ENCODE data around the gene C19orf44.
"Not testable (repeated sequence)": the region's sequence is repeated elsewhere in the genome, so short reads cannot be mapped to it uniquely, and the experiment has no call there.

The C19orf44 gene

DNA sequence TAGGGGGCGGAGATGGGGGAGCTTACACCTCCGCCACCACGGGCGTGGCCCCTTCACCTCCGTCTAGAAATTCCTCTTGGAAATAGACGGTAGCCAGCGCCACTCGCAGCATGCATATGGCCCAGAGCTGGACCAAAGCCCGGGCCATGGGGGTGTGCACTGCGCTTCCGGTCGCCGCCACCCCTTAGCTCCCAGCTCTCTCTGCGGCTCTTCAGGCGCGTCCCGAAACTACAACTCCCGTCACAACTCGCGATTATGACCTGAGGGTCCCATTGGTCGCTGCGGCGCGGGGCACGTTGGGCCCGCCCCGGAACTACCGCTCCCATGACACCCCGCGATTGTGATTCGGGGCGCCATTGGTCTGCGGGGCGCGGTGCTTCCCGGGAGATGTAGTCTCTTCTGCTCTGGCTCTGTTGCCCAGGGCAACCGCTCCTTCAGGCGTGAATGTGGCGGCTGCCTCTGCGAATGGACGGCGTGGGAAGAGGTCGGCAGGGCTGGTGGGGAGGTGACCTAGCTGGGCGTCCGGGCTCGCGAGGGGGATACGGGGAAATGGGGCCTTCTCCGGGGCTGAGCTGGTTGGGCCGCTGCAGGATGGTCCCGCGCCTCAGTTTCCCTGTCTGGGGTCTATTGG lies at the start of gene C19orf44, which contains the start of gene CALR3:
Gene C19orf44 (plus strand): TSS at position 413 of the 631 bp plus-strand sequence. CDS start 4,399 bp downstream, outside the sequence.
Gene CALR3 (minus strand): TSS at position 186 of the 631 bp plus-strand sequence. CDS start 38 bp downstream, at position 148.
- peak within 1 kb of the TSS; percentile 91 for H3K4me3 ChIP-seq (ENCODE audit: low read depth, low read length)
- TF ChIP-seq, protein P1, sequence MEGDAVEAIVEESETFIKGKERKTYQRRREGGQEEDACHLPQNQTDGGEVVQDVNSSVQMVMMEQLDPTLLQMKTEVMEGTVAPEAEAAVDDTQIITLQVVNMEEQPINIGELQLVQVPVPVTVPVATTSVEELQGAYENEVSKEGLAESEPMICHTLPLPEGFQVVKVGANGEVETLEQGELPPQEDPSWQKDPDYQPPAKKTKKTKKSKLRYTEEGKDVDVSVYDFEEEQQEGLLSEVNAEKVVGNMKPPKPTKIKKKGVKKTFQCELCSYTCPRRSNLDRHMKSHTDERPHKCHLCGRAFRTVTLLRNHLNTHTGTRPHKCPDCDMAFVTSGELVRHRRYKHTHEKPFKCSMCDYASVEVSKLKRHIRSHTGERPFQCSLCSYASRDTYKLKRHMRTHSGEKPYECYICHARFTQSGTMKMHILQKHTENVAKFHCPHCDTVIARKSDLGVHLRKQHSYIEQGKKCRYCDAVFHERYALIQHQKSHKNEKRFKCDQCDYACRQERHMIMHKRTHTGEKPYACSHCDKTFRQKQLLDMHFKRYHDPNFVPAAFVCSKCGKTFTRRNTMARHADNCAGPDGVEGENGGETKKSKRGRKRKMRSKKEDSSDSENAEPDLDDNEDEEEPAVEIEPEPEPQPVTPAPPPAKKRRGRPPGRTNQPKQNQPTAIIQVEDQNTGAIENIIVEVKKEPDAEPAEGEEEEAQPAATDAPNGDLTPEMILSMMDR (IDR thresholded peaks at IDR 0.05; ENCODE audit: low read depth, low read length): no peak
- DNase-seq (ENCODE audit: low read depth, low spot score): peak; percentile 99
- in situ Hi-C loops (cut with HindIII; ENCODE audit: low sequenced_read_pairs): no loop called here

DNA sequence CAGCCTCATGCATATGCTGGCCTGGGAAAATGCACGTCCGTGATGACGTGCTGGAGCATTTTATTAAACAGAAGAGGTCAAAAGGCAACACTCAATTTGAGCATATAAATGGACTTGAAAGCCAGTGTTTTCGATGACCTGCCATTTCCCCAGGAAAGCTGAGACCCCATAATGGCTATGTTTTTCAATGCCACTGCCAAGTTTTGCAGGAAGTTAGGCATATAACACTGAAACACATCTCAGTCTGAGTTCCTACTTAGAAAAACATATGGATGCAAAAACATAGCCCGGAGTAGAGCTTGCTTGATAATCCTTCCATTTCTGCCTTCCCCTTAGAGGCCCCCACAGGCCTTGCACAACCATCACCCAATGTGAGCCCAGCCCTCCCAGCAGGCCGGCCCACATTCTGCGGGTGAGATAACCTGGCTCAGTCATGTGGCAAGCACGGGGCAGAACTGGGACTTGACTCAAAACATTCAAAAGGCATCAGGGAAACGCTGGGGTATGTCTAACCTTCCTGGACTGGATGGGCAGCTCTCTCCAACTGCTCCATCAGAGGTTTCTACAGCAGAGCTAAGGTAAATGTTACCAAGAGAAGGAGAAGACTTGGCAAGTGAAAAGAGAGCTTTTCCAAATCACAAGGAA lies 49.3 kb upstream of the C19orf44 start:
- TF ChIP-seq, protein P1 (IDR thresholded peaks at IDR 0.05; ENCODE audit: low read depth, low read length): no peak
- H3K4me3 ChIP-seq (ENCODE audit: low read depth, low read length): no peak overlapping the region
- in situ Hi-C loops (cut with HindIII; ENCODE audit: low sequenced_read_pairs): no loop called here
- DNase-seq (ENCODE audit: low read depth, low spot score): peak; percentile 82

DNA sequence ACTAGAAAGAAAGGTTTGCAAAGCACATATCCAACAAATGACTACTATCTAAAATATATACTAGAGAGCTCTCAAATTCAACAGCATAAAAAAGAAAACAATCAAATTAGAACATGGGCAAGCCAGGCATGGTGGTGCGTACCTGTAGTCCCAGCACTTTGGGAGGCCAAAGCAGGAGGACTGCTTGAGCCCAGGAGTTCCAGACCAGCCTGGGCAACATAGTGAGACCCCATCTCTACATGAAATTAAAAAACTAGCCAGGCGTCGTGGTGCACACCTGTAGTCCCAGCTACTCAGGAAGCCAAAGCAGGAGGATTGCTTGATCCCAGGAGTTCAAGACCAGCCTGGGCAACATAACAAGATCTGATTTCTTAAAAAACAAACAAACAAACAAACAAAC lies 47.3 kb upstream of the C19orf44 start:
- in situ Hi-C loops (cut with HindIII; ENCODE audit: low sequenced_read_pairs); H3K4me3 ChIP-seq (ENCODE audit: low read depth, low read length); DNase-seq (ENCODE audit: low read depth, low spot score): not testable (repeated sequence)

DNA sequence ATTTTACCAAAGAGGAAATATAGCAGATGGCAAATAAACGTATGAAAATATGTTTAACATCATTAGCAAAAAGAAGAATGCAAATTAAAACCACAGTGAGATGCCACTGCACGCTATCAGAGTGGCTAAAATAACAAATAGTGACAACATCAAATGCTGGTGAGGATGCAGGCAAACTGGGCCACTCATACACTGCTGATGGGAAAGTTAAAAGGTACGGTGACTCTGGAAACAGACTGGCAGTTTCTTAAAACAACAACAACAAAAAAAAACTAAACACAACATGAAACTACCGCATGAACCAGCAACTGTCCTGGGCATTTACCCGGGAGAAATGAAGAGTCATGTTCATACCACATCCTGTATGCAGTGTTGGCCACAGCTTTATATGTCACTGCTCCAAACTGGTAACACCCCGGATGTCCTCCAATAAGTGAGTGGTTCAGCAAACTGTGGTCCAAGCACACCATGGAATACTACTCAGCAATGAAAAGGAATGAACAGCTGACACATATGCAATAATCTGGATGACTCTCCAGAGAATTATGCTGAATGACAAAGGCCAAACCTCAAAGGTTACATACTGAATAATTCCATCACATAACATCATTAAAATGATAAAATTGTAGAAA lies 46.7 kb upstream of the C19orf44 start:
- in situ Hi-C loops (cut with HindIII; ENCODE audit: low sequenced_read_pairs): no loop called here

DNA sequence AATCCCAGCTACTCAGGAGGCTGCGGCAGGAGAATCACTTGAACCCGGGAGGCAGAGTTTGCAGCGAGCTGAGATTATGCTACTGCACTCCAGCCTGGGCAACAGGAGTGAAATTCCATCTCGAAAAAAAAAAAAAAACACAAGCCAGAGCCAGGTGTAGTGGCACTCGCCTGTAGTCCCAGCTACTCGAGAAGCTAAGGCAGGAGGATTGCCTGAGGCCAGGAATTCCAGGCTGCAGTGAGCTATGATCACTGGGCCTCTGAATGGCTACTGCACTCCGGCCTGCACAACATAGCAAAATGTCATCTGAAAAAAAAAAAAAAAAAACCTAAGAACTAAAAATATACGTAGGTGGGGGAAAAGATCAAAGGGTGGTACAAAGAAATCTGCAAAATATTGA lies 43.9 kb upstream of the C19orf44 start:
- TF ChIP-seq, protein P1 (IDR thresholded peaks at IDR 0.05; ENCODE audit: low read depth, low read length): no peak
- in situ Hi-C loops (cut with HindIII; ENCODE audit: low sequenced_read_pairs): no loop called here
- no peak overlapping the region for H3K4me3 ChIP-seq (ENCODE audit: low read depth, low read length)
- no peak for DNase-seq (ENCODE audit: low read depth, low spot score)

More for the DNA sequence above, 46.7 kb upstream of the C19orf44 start:
- no peak for DNase-seq (ENCODE audit: low read depth, low spot score)
- TF ChIP-seq, protein P1 (IDR thresholded peaks at IDR 0.05; ENCODE audit: low read depth, low read length): no peak
- no peak overlapping the region for H3K4me3 ChIP-seq (ENCODE audit: low read depth, low read length)

DNA sequence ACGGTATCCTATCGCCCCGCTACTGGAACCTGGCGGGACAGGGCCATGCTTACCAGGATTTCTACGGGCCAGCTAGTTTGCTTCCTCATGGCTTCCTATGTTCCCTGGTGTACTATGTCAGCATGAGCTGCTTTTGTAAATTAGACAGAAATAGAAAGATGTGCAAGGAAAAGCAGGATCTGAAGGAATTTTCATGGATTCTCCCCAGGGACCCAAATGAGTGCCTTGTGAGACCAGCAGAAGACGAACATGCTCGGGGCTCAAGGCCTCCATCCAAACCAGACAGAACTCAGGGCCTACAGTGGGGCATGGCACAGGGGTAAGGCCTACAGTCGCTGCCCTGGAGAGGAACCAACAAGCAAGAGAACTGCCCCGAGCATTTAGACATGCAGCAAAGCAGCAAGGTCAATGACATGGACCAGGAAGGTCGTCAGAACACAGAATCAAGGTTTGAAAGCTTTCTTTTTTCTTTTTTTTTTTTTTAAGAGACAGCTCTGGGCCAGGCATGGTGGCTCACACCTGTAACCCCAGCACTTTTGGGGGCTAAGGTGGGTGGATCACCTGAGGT lies 41.8 kb upstream of the C19orf44 start:
- in situ Hi-C loops (cut with HindIII; ENCODE audit: low sequenced_read_pairs): no loop called here
- DNase-seq (ENCODE audit: low read depth, low spot score): no peak
- TF ChIP-seq, protein P1 (IDR thresholded peaks at IDR 0.05; ENCODE audit: low read depth, low read length): no peak
- H3K4me3 ChIP-seq (ENCODE audit: low read depth, low read length): no peak overlapping the region

Measured in astrocyte of the spinal cord (primary cell).